HEK293 (cell line): Measurements from ENCODE around the gene MLF2.

Experiments
- EGR2 ChIP-seq: fragments of 450-650 bp; formaldehyde crosslinking; IDR thresholded peaks from 2 replicates; pipeline ENCODE4 v1.5.1; 2016; ENCODE audit warnings: low read depth, missing biosample characterization, missing genetic modification characterization
- GFI1B ChIP-seq: fragments of 450-650 bp; formaldehyde crosslinking; IDR thresholded peaks from 2 replicates; pipeline ENCODE4 v1.5.1; 2016; ENCODE audit warnings: missing biosample characterization, missing genetic modification characterization
- GLI2 ChIP-seq: fragments of 450-650 bp; formaldehyde crosslinking; IDR thresholded peaks from 2 replicates; pipeline ENCODE4; 2017; ENCODE audit warnings: missing biosample characterization, missing genetic modification characterization, low read depth, borderline replicate concordance
- KLF8 ChIP-seq: fragments of 450-650 bp; formaldehyde crosslinking; IDR thresholded peaks from 2 replicates; pipeline ENCODE4 v1.5.1; 2016; ENCODE audit warnings: missing biosample characterization, missing genetic modification characterization
- PRDM1 ChIP-seq: fragments of 450-650 bp; formaldehyde crosslinking; IDR thresholded peaks from 2 replicates; pipeline ENCODE4; 2016; ENCODE audit warnings: missing biosample characterization, missing genetic modification characterization
- PRDM2 ChIP-seq: fragments of 450-650 bp; formaldehyde crosslinking; IDR thresholded peaks from 2 replicates; pipeline ENCODE4 v1.5.1; 2016; ENCODE audit warnings: missing biosample characterization, missing genetic modification characterization, borderline replicate concordance
- REPIN1 ChIP-seq: fragments of 450-650 bp; formaldehyde crosslinking; IDR thresholded peaks from 2 replicates; pipeline ENCODE4 v1.5.1; 2017; ENCODE audit warnings: missing biosample characterization, missing genetic modification characterization, low read depth
- SP2 ChIP-seq: fragments of 450-650 bp; formaldehyde crosslinking; IDR thresholded peaks from 2 replicates; pipeline ENCODE4 v1.5.1; 2016; ENCODE audit warnings: missing biosample characterization, missing genetic modification characterization
- TSHZ1 ChIP-seq: fragments of 450-650 bp; formaldehyde crosslinking; IDR thresholded peaks from 2 replicates; pipeline ENCODE4 v1.5.1; 2016; ENCODE audit warnings: missing biosample characterization, missing genetic modification characterization, borderline replicate concordance
- YY2 ChIP-seq: fragments of 450-650 bp; formaldehyde crosslinking; IDR thresholded peaks from 2 replicates; pipeline ENCODE4 v1.5.1; 2016; ENCODE audit warnings: missing biosample characterization, missing genetic modification characterization
- ZBTB26 ChIP-seq: fragments of 450-650 bp; formaldehyde crosslinking; optimal IDR thresholded peaks from 2 replicates; pipeline ENCODE3; 2016; ENCODE audit warnings: missing biosample characterization, mild to moderate bottlenecking, missing genetic modification characterization
- ZBTB48 ChIP-seq: fragments of 450-650 bp; formaldehyde crosslinking; IDR thresholded peaks from 2 replicates; pipeline ENCODE4 v1.5.1; 2016; ENCODE audit warnings: missing biosample characterization, missing genetic modification characterization
- ZFHX2 ChIP-seq: fragments of 450-650 bp; formaldehyde crosslinking; conservative IDR thresholded peaks from 2 replicates; pipeline ENCODE4 v1.5.1; 2016; ENCODE audit warnings: missing biosample characterization, missing genetic modification characterization
- ZNF146 ChIP-seq: fragments of 450-650 bp; formaldehyde crosslinking; IDR thresholded peaks from 2 replicates; pipeline ENCODE4 v1.5.1; 2016; ENCODE audit warnings: missing biosample characterization, missing genetic modification characterization
- ZNF175 ChIP-seq: fragments of 450-650 bp; formaldehyde crosslinking; IDR thresholded peaks from 2 replicates; pipeline ENCODE4 v1.5.1; 2016; ENCODE audit warnings: missing biosample characterization, missing genetic modification characterization
- ZNF214 ChIP-seq: fragments of 450-650 bp; formaldehyde crosslinking; IDR thresholded peaks from 2 replicates; pipeline ENCODE4 v1.5.1; 2017; ENCODE audit warnings: missing biosample characterization, mild to moderate bottlenecking, missing genetic modification characterization, borderline replicate concordance
- ZNF350 ChIP-seq: fragments of 450-650 bp; formaldehyde crosslinking; IDR thresholded peaks from 2 replicates; pipeline ENCODE4 v1.5.0; 2017; ENCODE audit warnings: missing biosample characterization, mild to moderate bottlenecking, missing genetic modification characterization
- ZNF473 ChIP-seq: fragments of 450-650 bp; formaldehyde crosslinking; IDR thresholded peaks from 2 replicates; pipeline ENCODE4 v1.5.1; 2017; ENCODE audit warnings: missing biosample characterization, missing genetic modification characterization
- ZNF488 ChIP-seq: fragments of 450-650 bp; formaldehyde crosslinking; IDR thresholded peaks from 2 replicates; pipeline ENCODE4 v1.5.1; 2016; ENCODE audit warnings: missing biosample characterization, missing genetic modification characterization
- ZNF558 ChIP-seq: fragments of 450-650 bp; formaldehyde crosslinking; IDR thresholded peaks from 2 replicates; pipeline ENCODE4 v1.5.1; 2016; ENCODE audit warnings: missing biosample characterization, missing genetic modification characterization
- ZNF621 ChIP-seq: fragments of 450-650 bp; formaldehyde crosslinking; IDR thresholded peaks from 2 replicates; pipeline ENCODE4 v1.5.1; 2017; ENCODE audit warnings: missing biosample characterization, missing genetic modification characterization
- ZNF626 ChIP-seq: fragments of 450-650 bp; sonication (Bioruptor Pico); formaldehyde crosslinking; IDR thresholded peaks from 2 replicates; pipeline ENCODE4 v1.5.1; 2018; ENCODE audit warnings: missing biosample characterization, missing genetic modification characterization, inconsistent platforms
- ZNF645 ChIP-seq: fragments of 450-650 bp; formaldehyde crosslinking; IDR thresholded peaks from 2 replicates; pipeline ENCODE4; 2016; ENCODE audit warnings: missing biosample characterization, missing genetic modification characterization
- ZNF747 ChIP-seq: fragments of 450-650 bp; formaldehyde crosslinking; IDR thresholded peaks from 2 replicates; pipeline ENCODE4 v1.5.1; 2016; ENCODE audit warnings: missing biosample characterization, missing genetic modification characterization
- ZNF837 ChIP-seq: fragments of 450-650 bp; formaldehyde crosslinking; IDR thresholded peaks from 2 replicates; pipeline ENCODE4 v1.5.1; 2016; ENCODE audit warnings: missing biosample characterization, missing genetic modification characterization
- ZSCAN5A ChIP-seq: fragments of 450-650 bp; formaldehyde crosslinking; IDR thresholded peaks from 2 replicates; pipeline ENCODE4 v1.5.1; 2016; ENCODE audit warnings: missing biosample characterization, missing genetic modification characterization

Gene MLF2

GRCh38 chr12:6766651-6767349, 13.9 kb upstream of the MLF2 start (continued):
- TF ChIP-seq EGR2 (tag by site-specific recombination) (no peak), ZBTB26 (tag by site-specific recombination) (peak; percentile 57), ZNF837 (tag by site-specific recombination) (no peak), KLF8 (tag by site-specific recombination) (peak; percentile 96), ZNF621 (no peak), ZFHX2 (tag by site-specific recombination) (no peak; the same call in 1 of the 2 replicates), ZNF473 (tag by site-specific recombination) (no peak), REPIN1 (no peak), SP2 (tag by site-specific recombination) (peak; percentile 67), ZNF645 (tag by site-specific recombination) (no peak), ZNF175 (tag by site-specific recombination) (no peak), ZBTB48 (tag by site-specific recombination) (0 out of 2 replicates have a peak, but pooled peaks have one; percentile 26), ZNF626 (tag by site-specific recombination) (no peak), ZNF350 (tag by site-specific recombination) (no peak), GLI2 (tag by site-specific recombination) (no peak), ZSCAN5A (tag by site-specific recombination) (no peak), ZNF146 (tag by site-specific recombination) (no peak), YY2 (tag by site-specific recombination) (no peak), GFI1B (tag by site-specific recombination) (no peak), TSHZ1 (no peak), ZNF214 (tag by site-specific recombination) (no peak), ZNF488 (no peak), PRDM2 (tag by site-specific recombination) (no peak; the same call in 1 of the 2 replicates), PRDM1 (tag by site-specific recombination) (no peak), ZNF558 (no peak), ZNF747 (no peak)
